Measurements from ENCODE around the gene CISD3. TPM values are rescaled to one million over a fixed set of nuclear protein-coding genes. Genes with fewer than 3 reads are reported as not detected.
A peak's percentile ranks its signal among the peaks of the same experiment; 100 is the strongest.
"Not testable (repeated sequence)": the region's sequence is repeated elsewhere in the genome, so short reads cannot be mapped to it uniquely, and the experiment has no call there.

CISD3 gene
- total and polyA plus RNA-seq, 8 donors = 27.5 to 44.3 (median 30.9) TPM

- H3K4me1 ChIP-seq = no peaks in the 10 kb centered on the region
- no peaks in the 10 kb centered on the region for H3K27me3 ChIP-seq
- intact Hi-C loops (cut with DNase I) = no loop called here
- H3K9me3 ChIP-seq = no peaks in the 10 kb centered on the region
- no peak for TF ChIP-seq CTCF (IDR thresholded peaks at IDR 0.05)
- ATAC-seq (peak in 2 of 4 donors; percentile 10 to 25), DNase-seq (peak in 3 of 6 donors; percentile 30 to 76 (median 60)), FAIRE-seq (no peak)
- WGBS, 2 donors = 78 to 85% methylated on average over 39 of the region's 39 CpGs
- peaks cover 0 to 39% (median 9%) of the 10 kb centered on the region in 3 donors for H3K36me3 ChIP-seq
- no peak overlapping the region for H3K4me3 ChIP-seq
- H3K27ac ChIP-seq = no peak overlapping the region
These were observed 10.0 kb upstream of the CISD3 start for GRCh38 chr17:38719943-38720641.

- FAIRE-seq (no peak), DNase-seq (no peak), ATAC-seq (no peak)
- Histone ChIP-seq H3K27me3 (no peaks in the 10 kb centered on the region), H3K27ac (no peak overlapping the region), H3K4me3 (no peak overlapping the region), H3K9me3 (no peaks in the 10 kb centered on the region), H3K4me1 (no peaks in the 10 kb centered on the region), H3K36me3 (peaks cover 0 to 37% (median 9%) of the 10 kb centered on the region in 3 donors)
- WGBS, 2 donors = 76 to 85% methylated on average over 6 of the region's 6 CpGs
- intact Hi-C loops (cut with DNase I) = no loop called here
- no peak for TF ChIP-seq CTCF (IDR thresholded peaks at IDR 0.05)
These were observed 9.2 kb upstream of the CISD3 start for GRCh38 chr17:38720941-38721340.

- FAIRE-seq = no peak
- Histone ChIP-seq H3K36me3 (peaks cover 0 to 29% (median 1%) of the 10 kb centered on the region in 3 donors), H3K27me3 (no peaks in the 10 kb centered on the region), H3K4me1 (no peaks in the 10 kb centered on the region), H3K4me3 (no peak overlapping the region), H3K9me3 (no peaks in the 10 kb centered on the region), H3K27ac (no peak overlapping the region)
- no peak for DNase-seq
- 91 to 93% methylated on average over 12 to 16 of the region's 16 CpGs for WGBS, 2 donors
- ATAC-seq = no peak
- no peak for TF ChIP-seq CTCF (IDR thresholded peaks at IDR 0.05)
- intact Hi-C loops (cut with DNase I) = no loop called here
These were observed 8.3 kb upstream of the CISD3 start for GRCh38 chr17:38721802-38722201.

GRCh38 chr17:38724337-38724988 is 5.7 kb upstream of the CISD3 start:
- DNase-seq (peak in 3 of 6 donors; percentile 58 to 84 (median 73)), ATAC-seq (peak in 3 of 4 donors; percentile 55 to 81 (median 67)), FAIRE-seq (no peak)
- H3K27ac ChIP-seq = no peak overlapping the region
- no peak for TF ChIP-seq CTCF (IDR thresholded peaks at IDR 0.05)
- H3K27me3 ChIP-seq = no peaks in the 10 kb centered on the region
- intact Hi-C loops (cut with DNase I) = no loop called here
- no peaks in the 10 kb centered on the region for H3K4me1 ChIP-seq
- H3K9me3 ChIP-seq = no peaks in the 10 kb centered on the region
- WGBS, 2 donors = 39 to 48% methylated on average over 15 to 16 of the region's 16 CpGs
- no peak overlapping the region for H3K4me3 ChIP-seq
- peaks cover 0 to 19% (median 0%) of the 10 kb centered on the region in 3 donors for H3K36me3 ChIP-seq

GRCh38 chr17:38725066-38725465 is 5.1 kb upstream of the CISD3 start:
- peak in 1 of 6 donors; percentile 38 for DNase-seq
- H3K36me3 ChIP-seq = peaks cover 0 to 19% (median 0%) of the 10 kb centered on the region in 3 donors
- ATAC-seq = no peak
- H3K27ac ChIP-seq = no peak overlapping the region
- TF ChIP-seq CTCF (IDR thresholded peaks at IDR 0.05) = no peak
- FAIRE-seq = no peak
- intact Hi-C loops (cut with DNase I) = no loop called here
- H3K9me3 ChIP-seq = no peaks in the 10 kb centered on the region
- no peaks in the 10 kb centered on the region for H3K4me1 ChIP-seq
- no peak overlapping the region for H3K4me3 ChIP-seq
- WGBS, 2 donors = 82 to 85% methylated on average over 10 of the region's 10 CpGs
- no peaks in the 10 kb centered on the region for H3K27me3 ChIP-seq

GRCh38 chr17:38726145-38726544 is 4.0 kb upstream of the CISD3 start:
- H3K4me3 ChIP-seq; FAIRE-seq; H3K27me3 ChIP-seq; H3K9me3 ChIP-seq; H3K4me1 ChIP-seq; intact Hi-C loops (cut with DNase I); ATAC-seq; H3K27ac ChIP-seq: not testable (repeated sequence)
- peaks cover 0 to 11% (median 0%) of the 10 kb centered on the region in 3 donors for H3K36me3 ChIP-seq
- WGBS, 2 donors = 52 to 69% methylated on average over 6 to 7 of the region's 8 CpGs
- peak in 1 of 6 donors; percentile 35 for DNase-seq

All from pancreas (tissue), 10 donors.